Trophoblast cell (in vitro differentiated cells and primary cell): ENCODE results near the gene VAV3.

Experiments
- DNase-seq, 2 donors: peaks; one replicate each; pipeline ENCODE4 v3.0.0-alpha.2; 2016
- H2AFZ ChIP-seq: 2 replicates; pipeline ENCODE4 v1.6.1; 2013; ENCODE audit warnings: low read length, moderate library complexity, mild to moderate bottlenecking; ENCODE audit not compliant: insufficient read depth, poor library complexity
- H2AK5ac ChIP-seq: 2 replicates; pipeline ENCODE4 v1.6.1; 2013; ENCODE audit warnings: mild to moderate bottlenecking, low read length
- H2BK120ac ChIP-seq: 2 replicates; pipeline ENCODE4 v1.6.1; 2013; ENCODE audit warnings: low read length, mild to moderate bottlenecking, moderate library complexity; ENCODE audit not compliant: insufficient read depth, poor library complexity
- H2BK12ac ChIP-seq: 2 replicates; pipeline ENCODE4 v1.6.1; 2013; ENCODE audit warnings: mild to moderate bottlenecking, low read length, moderate library complexity
- H2BK5ac ChIP-seq: 2 replicates; pipeline ENCODE4 v1.6.1; 2013; ENCODE audit warnings: low read length, low read depth, moderate library complexity, mild to moderate bottlenecking; ENCODE audit not compliant: poor library complexity
- H3K14ac ChIP-seq: 2 replicates; pipeline ENCODE4 v1.6.1; 2013; ENCODE audit warnings: mild to moderate bottlenecking, low read length
- H3K18ac ChIP-seq: 2 replicates; pipeline ENCODE4 v1.6.1; 2013; ENCODE audit warnings: mild to moderate bottlenecking, low read length
- H3K23ac ChIP-seq: 2 replicates; pipeline ENCODE4 v1.6.1; 2013; ENCODE audit warnings: low read length
- H3K27ac ChIP-seq: 2 replicates; pipeline ENCODE4 v1.5.1; 2013; ENCODE audit warnings: low read depth, mild to moderate bottlenecking, inconsistent platforms, low read length, moderate library complexity
- H3K27me3 ChIP-seq: 2 replicates; pipeline ENCODE4 v1.6.1; 2013; ENCODE audit warnings: inconsistent platforms, mild to moderate bottlenecking, low read length, moderate library complexity; ENCODE audit not compliant: insufficient read depth
- H3K36me3 ChIP-seq, 2 experiments: 1 replicate in 1 of 2; 2 replicates in 1 of 2; pipeline ENCODE4 v1.6.1; 2013; ENCODE audit warnings: low read length in 2 of 2, mild to moderate bottlenecking in 2 of 2, moderate library complexity in 1 of 2; ENCODE audit not compliant: insufficient read depth in 2 of 2, control insufficient read depth in 1 of 2
- H3K4ac ChIP-seq: 2 replicates; pipeline ENCODE4 v1.6.1; 2013; ENCODE audit warnings: low read depth, mild to moderate bottlenecking, low read length, moderate library complexity
- H3K4me1 ChIP-seq, 2 experiments: 1 replicate in 1 of 2; 2 replicates in 1 of 2; pipeline ENCODE4 v1.6.1; 2013; ENCODE audit warnings: low read length in 2 of 2, mild to moderate bottlenecking in 2 of 2, moderate library complexity in 1 of 2; ENCODE audit not compliant: insufficient read depth in 2 of 2, control insufficient read depth in 1 of 2
- H3K4me2 ChIP-seq: 2 replicates; pipeline ENCODE4 v1.6.1; 2013; ENCODE audit warnings: inconsistent platforms, mild to moderate bottlenecking, low read length, moderate library complexity
- H3K4me3 ChIP-seq: 2 replicates; pipeline ENCODE4 v1.5.1; 2013; ENCODE audit warnings: mild to moderate bottlenecking, low read depth, low read length, inconsistent platforms
- H3K79me1 ChIP-seq: one replicate; pipeline ENCODE4 v1.6.1; 2013; ENCODE audit warnings: low read length
- H3K79me2 ChIP-seq: 2 replicates; pipeline ENCODE4 v1.6.1; 2013; ENCODE audit warnings: low read length, mild to moderate bottlenecking; ENCODE audit not compliant: control insufficient read depth, insufficient read depth, poor library complexity
- H3K9ac ChIP-seq: 2 replicates; pipeline ENCODE4 v1.6.1; 2013; ENCODE audit warnings: mild to moderate bottlenecking, low read length
- H3K9me3 ChIP-seq: 2 replicates; pipeline ENCODE4 v1.6.1; 2013; ENCODE audit warnings: low read depth, mild to moderate bottlenecking, control low read depth, inconsistent platforms, low read length; ENCODE audit not compliant: insufficient read depth
- H4K12ac ChIP-seq: 2 replicates; pipeline ENCODE4 v1.6.1; 2013; ENCODE audit warnings: low read depth, mild to moderate bottlenecking, low read length, moderate library complexity
- H4K8ac ChIP-seq: 2 replicates; pipeline ENCODE4 v1.6.1; 2013; ENCODE audit warnings: low read depth, mild to moderate bottlenecking, low read length, moderate library complexity
- H4K91ac ChIP-seq: one replicate; pipeline ENCODE4 v1.6.1; 2013; ENCODE audit warnings: low read depth, mild to moderate bottlenecking, low read length, moderate library complexity
- WGBS: extraction: QIAGEN DNeasy Blood & Tissue Kit; methylation state at CpG from one replicate; pipeline ENCODE4 v1.1.7; 2013; ENCODE audit warnings: missing lambda C conversion rate; ENCODE audit not compliant: insufficient read length, insufficient coverage; ENCODE audit errors: extremely low coverage; 5-methylcytosine and 5-hydroxymethylcytosine counted together

Gene VAV3

GRCh38 chr1:107874221-107874620 lies 90.8 kb downstream of the VAV3 start:
- DNase-seq, result no peak
- Histone ChIP-seq H2AFZ (no peak overlapping the region), H3K79me2 (no peaks in the 10 kb centered on the region), H3K23ac (no peak overlapping the region), H3K4ac (no peak overlapping the region), H2BK120ac (no peak overlapping the region), H3K79me1 (no peaks in the 10 kb centered on the region), H2AK5ac (no peak overlapping the region), H3K27me3 (no peaks in the 10 kb centered on the region), H3K9me3 (no peaks in the 10 kb centered on the region), H3K4me3 (no peak overlapping the region), H3K9ac (no peak overlapping the region), H3K36me3 (no peaks in the 10 kb centered on the region), H4K8ac (no peak overlapping the region), H3K4me2 (no peak overlapping the region), H3K18ac (no peak overlapping the region), H3K14ac (no peak overlapping the region), H4K12ac (no peak overlapping the region), H4K91ac (no peak overlapping the region), H3K4me1 (no peaks in the 10 kb centered on the region), H2BK5ac (no peak overlapping the region), H2BK12ac (no peak overlapping the region), H3K27ac (no peak overlapping the region)
- no CpG with 5 or more reads among the region's 1 CpG for WGBS

- Histone ChIP-seq H3K4me1 (no peaks in the 10 kb centered on the region), H3K4me3 (no peak overlapping the region), H3K4me2 (no peak overlapping the region), H2BK5ac (no peak overlapping the region), H4K8ac (no peak overlapping the region), H3K36me3 (no peaks in the 10 kb centered on the region), H3K18ac (no peak overlapping the region), H3K9me3 (no peaks in the 10 kb centered on the region), H2BK12ac (no peak overlapping the region), H3K4ac (no peak overlapping the region), H3K14ac (no peak overlapping the region), H4K91ac (no peak overlapping the region), H3K27ac (no peak overlapping the region), H3K79me2 (no peaks in the 10 kb centered on the region), H2AFZ (no peak overlapping the region), H2AK5ac (no peak overlapping the region), H3K79me1 (no peaks in the 10 kb centered on the region), H3K9ac (no peak overlapping the region), H4K12ac (no peak overlapping the region), H3K27me3 (no peaks in the 10 kb centered on the region), H2BK120ac (no peak overlapping the region), H3K23ac (no peak overlapping the region)
- no peak for DNase-seq
These were observed 93.1 kb downstream of the VAV3 start for GRCh38 chr1:107871687-107872395.

GRCh38 chr1:107871259-107871658 lies 93.7 kb downstream of the VAV3 start:
- H3K4me2 ChIP-seq, result no peak overlapping the region
- H3K9ac ChIP-seq, result no peak overlapping the region
- H3K4me1 ChIP-seq, result no peaks in the 10 kb centered on the region
- no peak overlapping the region for H2BK5ac ChIP-seq
- H3K79me2 ChIP-seq, result no peaks in the 10 kb centered on the region
- no peak overlapping the region for H3K18ac ChIP-seq
- H3K4me3 ChIP-seq, result no peak overlapping the region
- no peak overlapping the region for H2AK5ac ChIP-seq
- no peaks in the 10 kb centered on the region for H3K36me3 ChIP-seq
- DNase-seq, result no peak
- H4K8ac ChIP-seq, result no peak overlapping the region
- H4K12ac ChIP-seq, result no peak overlapping the region
- no peak overlapping the region for H2BK12ac ChIP-seq
- no peak overlapping the region for H2AFZ ChIP-seq
- H3K14ac ChIP-seq, result no peak overlapping the region
- no peak overlapping the region for H3K4ac ChIP-seq
- no peak overlapping the region for H3K23ac ChIP-seq
- no peaks in the 10 kb centered on the region for H3K27me3 ChIP-seq
- no peaks in the 10 kb centered on the region for H3K79me1 ChIP-seq
- no peaks in the 10 kb centered on the region for H3K9me3 ChIP-seq
- no peak overlapping the region for H4K91ac ChIP-seq
- no peak overlapping the region for H3K27ac ChIP-seq
- no CpG with 5 or more reads among the region's 2 CpGs for whole genome bisulfite sequencing
- no peak overlapping the region for H2BK120ac ChIP-seq

GRCh38 chr1:107870696-107871095 lies 94.3 kb downstream of the VAV3 start:
- H2BK12ac ChIP-seq, result no peak overlapping the region
- H3K27me3 ChIP-seq, result no peaks in the 10 kb centered on the region
- no peak overlapping the region for H3K14ac ChIP-seq
- H2AFZ ChIP-seq, result no peak overlapping the region
- H3K36me3 ChIP-seq, result no peaks in the 10 kb centered on the region
- H3K27ac ChIP-seq, result no peak overlapping the region
- DNase-seq, result no peak
- H4K91ac ChIP-seq, result no peak overlapping the region
- no peak overlapping the region for H4K12ac ChIP-seq
- H3K4me1 ChIP-seq, result no peaks in the 10 kb centered on the region
- H3K79me2 ChIP-seq, result no peaks in the 10 kb centered on the region
- no peak overlapping the region for H3K9ac ChIP-seq
- no peak overlapping the region for H4K8ac ChIP-seq
- no peak overlapping the region for H3K18ac ChIP-seq
- no peak overlapping the region for H2AK5ac ChIP-seq
- no peak overlapping the region for H3K4me2 ChIP-seq
- no peak overlapping the region for H2BK5ac ChIP-seq
- no peaks in the 10 kb centered on the region for H3K79me1 ChIP-seq
- no CpG with 5 or more reads among the region's 3 CpGs for WGBS
- H3K23ac ChIP-seq, result no peak overlapping the region
- H3K4ac ChIP-seq, result no peak overlapping the region
- no peaks in the 10 kb centered on the region for H3K9me3 ChIP-seq
- no peak overlapping the region for H3K4me3 ChIP-seq
- H2BK120ac ChIP-seq, result no peak overlapping the region
